Psoas muscle (tissue), 8 donors: ENCODE data around the gene COL27A1. TPM values are rescaled to one million over a fixed set of nuclear protein-coding genes. Genes with fewer than 3 reads are reported as not detected.
A peak's percentile ranks its signal among the peaks of the same experiment; 100 is the strongest.

Experiments used
- ATAC-seq, 4 donors: fragments of 200-7000 bp; cut with Tn5 transposase; one replicate each; pipeline ENCODE4 v1.9.1; 2020; ENCODE audit warnings: moderate library complexity in 3 of 4, mild to moderate bottlenecking in 2 of 4
- DNase-seq, 2 donors: peaks; one replicate each; pipeline ENCODE4 v3.0.0-alpha.2; 2020
- H3K27ac ChIP-seq: fragments of 200-600 bp; one replicate; pipeline ENCODE4 v1.8.0; 2022
- H3K27me3 ChIP-seq, 3 donors: fragments of 200-600 bp in 1 of 3; one replicate each; pipeline versions ENCODE4 v1.6.1 to v1.8.0; 2013 to 2022; ENCODE audit warnings: low read length in 2 of 3, mild to moderate bottlenecking in 2 of 3, moderate library complexity in 1 of 3; ENCODE audit not compliant: insufficient read depth in 3 of 3
- H3K36me3 ChIP-seq, 2 donors: fragments of 200-600 bp in 1 of 2; one replicate each; pipeline versions ENCODE4 v1.6.1 to v1.8.0; 2013 to 2022; ENCODE audit warnings: low read depth in 1 of 2, mild to moderate bottlenecking in 1 of 2, moderate library complexity in 1 of 2; ENCODE audit not compliant: insufficient read depth in 1 of 2
- H3K4me1 ChIP-seq: fragments of 200-600 bp; one replicate; pipeline ENCODE4 v1.8.0; 2022
- H3K4me3 ChIP-seq: fragments of 200-600 bp; one replicate; pipeline ENCODE4 v1.8.0; 2022; ENCODE audit warnings: mild to moderate bottlenecking
- H3K9me3 ChIP-seq: fragments of 200-600 bp; one replicate; pipeline ENCODE4 v1.8.0; 2022
- WGBS, 3 donors: extraction: QIAGEN DNeasy Blood & Tissue Kit; methylation state at CpG; one replicate each; pipeline versions ENCODE4 v1.1.6 to v1.1.7; 2013; 5-methylcytosine and 5-hydroxymethylcytosine counted together
- intact Hi-C, 2 donors: fragments of 100-400 bp; cut with DNase I; formaldehyde crosslinking; loops; one replicate each; pipeline versions ENCODE4 v1.11.0 to v1.14.2; 2022
- polyA plus RNA-seq, 3 donors: library from polyadenylated mRNA; stranded (reverse); fragments of 200-250 nt; gene quantifications; one replicate each; pipeline ENCODE4 v1.2.3, GENCODE V29; 2013
- total RNA-seq, 4 donors: library from RNA; stranded (reverse); fragmentation: NEBNext Ultra II Directional in 2 of 4; extraction: Animal tissue kit (Norgen Biotek cat#: 25700) in 2 of 4; gene quantifications; one replicate each; pipeline versions ENCODE4 v1.2.1 to v1.2.4, GENCODE V29; 2021 to 2023
- TF ChIP-seq, protein P1 (sequence below): fragments of 200-600 bp; IDR thresholded peaks from one replicate; pipeline ENCODE4 v1.8.0; 2022; ENCODE audit warnings: antibody characterized with exemption
- donor health status: healthy with polysubstance abuse.
- donor health status: DM: no; HTN: no; CAD: no; lungs with moderate emphysema.
- donor health status: Bipolar disorder and iron deficiency.
- donor health status: healthy.
- donor health status: DM: yes; HTN: yes; CAD: no.
- donor health status: DM: no; HTN: no; CAD: no.
- donor health status: DM: no; HTN: no; CAD: no.
- donor health status: DM: yes; HTN: yes; CAD: no.

Gene COL27A1
- total and polyA plus RNA-seq, 7 donors = 1.1 to 8.5 (median 3.9) TPM

DNA sequence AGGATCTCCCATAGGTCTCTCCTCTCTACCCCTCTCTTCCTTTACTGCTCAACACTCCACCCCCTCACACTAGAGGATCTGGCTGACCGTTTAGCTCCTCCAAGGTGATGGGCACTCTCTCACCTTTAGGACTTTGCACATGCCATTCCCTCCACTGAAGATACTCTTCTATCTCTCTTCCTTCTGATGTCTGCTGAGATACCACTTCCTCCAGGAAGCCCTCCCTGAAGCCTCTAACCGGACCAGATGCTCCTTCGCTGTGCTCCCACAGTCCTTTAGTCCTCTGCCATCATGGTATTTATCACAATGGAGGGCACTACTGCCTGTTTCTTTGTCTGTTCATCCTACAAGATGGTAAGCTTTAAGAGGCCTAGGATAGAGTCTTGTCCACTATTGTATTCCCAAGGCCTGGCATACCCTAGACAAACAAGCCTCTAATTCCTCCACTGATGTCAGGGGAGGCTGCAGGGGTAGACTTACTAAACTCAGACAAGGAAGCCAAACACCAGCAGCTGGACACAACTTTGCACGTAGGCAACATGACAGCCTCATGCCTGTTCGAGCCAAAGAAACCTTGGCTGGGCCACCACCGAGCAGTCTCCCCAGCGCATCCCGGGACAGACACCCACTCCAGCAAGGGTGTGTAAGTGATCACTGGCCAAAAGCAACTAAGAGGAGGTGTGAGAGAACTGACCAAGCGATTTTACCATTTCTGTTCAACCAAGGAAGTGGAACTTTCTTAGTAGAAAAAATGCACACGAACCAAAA is 194.6 kb downstream of the COL27A1 start:
- H3K27ac ChIP-seq = no peak overlapping the region
- intact Hi-C loops = no loop called here
- 76 to 86% (median 79%) methylated on average over 10 of the region's 10 CpGs for WGBS, 3 donors
- peaks cover 0 to 43% of the 10 kb centered on the region in 2 donors for H3K36me3 ChIP-seq
- H3K4me3 ChIP-seq = no peak overlapping the region
- no peaks in the 10 kb centered on the region for H3K4me1 ChIP-seq
- H3K9me3 ChIP-seq = no peaks in the 10 kb centered on the region
- H3K27me3 ChIP-seq = no peaks in the 10 kb centered on the region
- TF ChIP-seq, protein P1, sequence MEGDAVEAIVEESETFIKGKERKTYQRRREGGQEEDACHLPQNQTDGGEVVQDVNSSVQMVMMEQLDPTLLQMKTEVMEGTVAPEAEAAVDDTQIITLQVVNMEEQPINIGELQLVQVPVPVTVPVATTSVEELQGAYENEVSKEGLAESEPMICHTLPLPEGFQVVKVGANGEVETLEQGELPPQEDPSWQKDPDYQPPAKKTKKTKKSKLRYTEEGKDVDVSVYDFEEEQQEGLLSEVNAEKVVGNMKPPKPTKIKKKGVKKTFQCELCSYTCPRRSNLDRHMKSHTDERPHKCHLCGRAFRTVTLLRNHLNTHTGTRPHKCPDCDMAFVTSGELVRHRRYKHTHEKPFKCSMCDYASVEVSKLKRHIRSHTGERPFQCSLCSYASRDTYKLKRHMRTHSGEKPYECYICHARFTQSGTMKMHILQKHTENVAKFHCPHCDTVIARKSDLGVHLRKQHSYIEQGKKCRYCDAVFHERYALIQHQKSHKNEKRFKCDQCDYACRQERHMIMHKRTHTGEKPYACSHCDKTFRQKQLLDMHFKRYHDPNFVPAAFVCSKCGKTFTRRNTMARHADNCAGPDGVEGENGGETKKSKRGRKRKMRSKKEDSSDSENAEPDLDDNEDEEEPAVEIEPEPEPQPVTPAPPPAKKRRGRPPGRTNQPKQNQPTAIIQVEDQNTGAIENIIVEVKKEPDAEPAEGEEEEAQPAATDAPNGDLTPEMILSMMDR = no peak
- ATAC-seq (no peak), DNase-seq (no peak)

DNA sequence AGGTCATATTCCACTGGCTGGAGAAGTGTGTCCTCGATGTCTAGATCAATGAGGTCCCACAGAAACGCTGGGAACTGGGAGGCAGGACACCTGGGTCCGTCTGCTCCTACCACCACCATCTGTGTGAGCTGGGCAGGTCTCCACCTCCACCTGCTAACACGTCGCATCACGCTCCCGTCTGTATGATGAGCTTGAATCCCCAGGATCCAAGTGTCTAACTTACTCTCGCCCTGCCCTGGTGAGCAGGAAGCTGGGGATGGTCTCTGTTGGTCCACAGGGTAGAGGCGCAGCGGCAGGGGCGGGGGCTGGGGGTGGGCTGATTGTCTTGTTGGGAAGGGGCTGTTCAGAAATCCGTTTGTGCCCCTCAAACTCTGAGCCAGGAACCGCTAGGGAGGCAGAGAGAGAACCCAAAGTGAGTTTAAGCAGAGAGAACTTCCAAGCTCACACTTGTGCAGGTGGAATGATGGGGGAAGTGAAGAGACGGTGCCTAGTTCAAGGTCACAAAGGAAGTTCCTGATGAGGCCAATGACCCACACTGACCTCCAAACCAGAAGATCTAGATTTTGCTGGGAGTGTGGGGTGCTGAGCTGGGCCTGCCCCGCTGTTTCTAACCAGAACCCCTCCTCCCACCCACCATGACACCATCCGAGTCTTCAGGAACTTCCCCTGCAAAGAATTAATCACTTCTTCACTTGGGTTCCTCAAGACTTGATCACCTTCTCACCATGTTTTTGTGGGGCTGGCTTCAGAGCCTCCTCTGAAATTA is 195.5 kb downstream of the COL27A1 start:
- WGBS, 3 donors = 90 to 93% (median 93%) methylated on average over 16 of the region's 16 CpGs
- DNase-seq (no peak), ATAC-seq (no peak)
- H3K27ac ChIP-seq = no peak overlapping the region
- no peaks in the 10 kb centered on the region for H3K4me1 ChIP-seq
- TF ChIP-seq, protein P1 = no peak
- H3K36me3 ChIP-seq = peaks cover 0 to 37% of the 10 kb centered on the region in 2 donors
- H3K9me3 ChIP-seq = no peaks in the 10 kb centered on the region
- intact Hi-C loops = no loop called here
- no peaks in the 10 kb centered on the region for H3K27me3 ChIP-seq
- no peak overlapping the region for H3K4me3 ChIP-seq

DNA sequence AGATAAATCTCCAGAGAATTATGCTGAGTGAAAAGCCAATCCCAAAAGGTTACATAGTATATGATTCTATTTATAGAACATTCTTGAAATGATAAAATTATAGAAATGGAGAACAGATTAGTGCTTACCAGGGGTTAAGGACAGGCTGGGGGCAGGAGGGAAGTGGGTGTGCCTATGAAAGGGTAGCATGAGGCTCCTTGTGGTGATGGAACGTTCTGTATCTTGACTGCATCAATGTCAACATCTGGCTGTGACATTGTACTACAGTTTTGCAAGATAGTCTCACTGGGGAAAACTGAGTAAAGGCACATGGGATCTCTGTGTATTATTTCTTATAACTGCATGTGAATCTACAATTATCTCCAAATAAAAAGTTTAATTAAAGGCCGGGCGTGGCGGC is 196.6 kb downstream of the COL27A1 start:
- Histone ChIP-seq H3K4me3 (no peak overlapping the region), H3K4me1 (no peaks in the 10 kb centered on the region), H3K36me3 (peaks cover 0 to 33% of the 10 kb centered on the region in 2 donors), H3K9me3 (no peaks in the 10 kb centered on the region), H3K27ac (no peak overlapping the region), H3K27me3 (no peaks in the 10 kb centered on the region)
- WGBS, 3 donors = 81 to 85% (median 84%) methylated on average over 4 of the region's 4 CpGs
- TF ChIP-seq, protein P1 = no peak
- intact Hi-C loops = no loop called here
- ATAC-seq (peak in 1 of 4 donors; percentile 50), DNase-seq (no peak)

DNA sequence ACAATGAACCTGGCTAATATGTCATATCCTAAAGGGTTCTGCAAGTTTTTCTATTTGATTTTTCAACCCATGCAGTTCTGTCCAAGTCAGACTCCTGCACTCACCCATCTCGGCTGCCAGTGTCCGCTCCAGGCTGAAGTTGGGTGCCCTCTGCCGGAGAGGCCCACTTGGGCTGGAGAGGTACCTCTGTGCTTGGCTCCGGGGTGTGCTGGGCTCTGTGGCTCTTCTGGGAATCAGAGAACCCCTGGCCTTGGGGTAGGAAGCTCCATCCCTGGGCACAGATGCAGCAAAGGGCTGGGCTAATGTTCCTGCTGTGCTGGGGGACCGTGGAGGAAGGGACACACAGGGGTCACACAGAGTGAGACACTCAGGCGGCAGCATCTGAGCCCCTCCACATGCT is 200.5 kb downstream of the COL27A1 start:
- no peak overlapping the region for H3K27ac ChIP-seq
- ATAC-seq = no peak
- H3K9me3 ChIP-seq = no peaks in the 10 kb centered on the region
- no peaks in the 10 kb centered on the region for H3K4me1 ChIP-seq
- intact Hi-C loops = no loop called here
- no peaks in the 10 kb centered on the region for H3K27me3 ChIP-seq
- 90 to 93% (median 90%) methylated on average over 6 of the region's 6 CpGs for WGBS, 3 donors
- no peak overlapping the region for H3K4me3 ChIP-seq
- DNase-seq = no peak
- TF ChIP-seq, protein P1 = no peak
- peaks cover 0 to 34% of the 10 kb centered on the region in 2 donors for H3K36me3 ChIP-seq
